Heart left ventricle (tissue), 16 donors: ENCODE results near the gene ZBTB7C. TPM values are rescaled to one million over a fixed set of nuclear protein-coding genes. Genes with fewer than 3 reads are reported as not detected.
A peak's percentile ranks its signal among the peaks of the same experiment; 100 is the strongest.
"Not testable (repeated sequence)": the region's sequence is repeated elsewhere in the genome, so short reads cannot be mapped to it uniquely, and the experiment has no call there.

Experiments
- ATAC-seq, 4 donors: fragments of 200-7000 bp; cut with Tn5 transposase; one replicate each; pipeline ENCODE4 v1.9.1; 2020 to 2022; ENCODE audit warnings: moderate library complexity in 4 of 4, mild to moderate bottlenecking in 3 of 4, moderate number of reproducible peaks in 1 of 4
- DNase-seq, 5 donors: peaks; one replicate each; pipeline ENCODE4 v3.0.0-alpha.2; 2020
- H3K27ac ChIP-seq, 12 donors: fragments of 200-600 bp; sonication (generic) in 4 of 12; one replicate each; pipeline versions ENCODE4 v1.5.0 to v1.8.0; 2016 to 2022; ENCODE audit warnings: mild to moderate bottlenecking in 2 of 12
- H3K27me3 ChIP-seq, 9 donors: fragments of 200-600 bp; sonication (generic) in 2 of 9; one replicate each; pipeline versions ENCODE4 v1.5.1 to v1.8.0; 2016 to 2022; ENCODE audit warnings: mild to moderate bottlenecking in 3 of 9
- H3K36me3 ChIP-seq, 9 donors: fragments of 200-600 bp; sonication (generic) in 2 of 9; one replicate each; pipeline versions ENCODE4 v1.5.0 to v1.8.0; 2018 to 2022; ENCODE audit warnings: mild to moderate bottlenecking in 2 of 9
- H3K4me1 ChIP-seq, 12 donors: fragments of 200-600 bp; sonication (generic) in 4 of 12; one replicate each; pipeline versions ENCODE4 v1.5.0 to v1.8.0; 2016 to 2022; ENCODE audit warnings: mild to moderate bottlenecking in 3 of 12
- H3K4me3 ChIP-seq, 12 donors: fragments of 200-600 bp; sonication (generic) in 4 of 12; one replicate each; pipeline versions ENCODE4 v1.5.0 to v1.8.0; 2017 to 2022; ENCODE audit warnings: mild to moderate bottlenecking in 9 of 12, moderate library complexity in 4 of 12
- H3K9me3 ChIP-seq, 12 donors: fragments of 200-600 bp; sonication (generic) in 4 of 12; one replicate each; pipeline versions ENCODE4 v1.5.0 to v1.8.0; 2016 to 2022; ENCODE audit warnings: mild to moderate bottlenecking in 1 of 12
- POLR2A ChIP-seq, 2 donors: fragments of 450-650 bp; IDR thresholded peaks; one replicate each; pipeline ENCODE4 v1.6.1; 2017; ENCODE audit warnings: antibody characterized with exemption in 2 of 2, mild to moderate bottlenecking in 2 of 2, moderate library complexity in 2 of 2
- WGBS, 4 donors: extraction: QIAGEN DNeasy Blood & Tissue Kit in 2 of 4; methylation state at CpG; one replicate each; pipeline versions ENCODE4 v1.1.5 to v1.1.7; 2013 to 2018; 5-methylcytosine and 5-hydroxymethylcytosine counted together
- intact Hi-C, 10 donors: fragments of 100-400 bp; cut with DNase I; formaldehyde crosslinking; loops; one replicate each; pipeline versions ENCODE4 v1.11.1 to v1.14.2; 2022
- polyA plus RNA-seq, 2 donors: library from polyadenylated mRNA; stranded (reverse); fragments of 200-250 nt; gene quantifications; one replicate each; pipeline ENCODE4 v1.2.3, GENCODE V29; 2013
- total RNA-seq, 9 donors: library from RNA; depleted of rRNA in 2 of 9; stranded (reverse); fragments of >200 nt in 2 of 9; fragmentation: NEBNext Ultra II Directional in 3 of 9; extraction: Animal tissue kit (Norgen Biotek cat#: 25700) in 3 of 9; gene quantifications; one replicate each; pipeline versions ENCODE4 v1.1.0 to v1.2.4, GENCODE V29; 2016 to 2023
- TF ChIP-seq, protein P1 (sequence below), 12 donors: fragments of 200-600 bp; sonication (generic) in 4 of 12; IDR thresholded peaks; one replicate each; pipeline versions ENCODE4 v1.5.0 to v1.8.0; 2018 to 2022; ENCODE audit warnings: antibody characterized with exemption in 12 of 12, mild to moderate bottlenecking in 5 of 12
- donor health status: ischemic (EF 13 %, LVEDD 7.1; RV severe dilation, severe dysfunction).
- donor health status: healthy with polysubstance abuse.
- donor health status: DM: no; HTN: yes; CAD: no.
- donor health status: DM: no; HTN: no; CAD: no.
- donor health status: ischemic (EF 25% LVEDD 6.9; RV normal size, moderate dysfunction).
- donor health status: ischemic (EF 25% LVEDD 5.7; RV mildly dilated, moderate dysfunction).
- donor health status: healthy.
- donor health status: DM: yes; HTN: yes; CAD: no.
- donor health status: ischemic (EF 35%, LVEDD 5.7; RV mildly dilated, moderate dysfunction).
- donor health status: nonischemic (EF 11% LVEDD 7.7; RV severe dilation, severe dysfunction).
- donor health status: DM: yes; HTN: yes; CAD: no.
- donor health status: PGD.
- donor health status: ischemic (EF 29% LVEDD 5.4; RV normal size, mild dysfunction).
- donor health status: nonischemic (EF 23%, LVEDD 6.1; RV moderate dilation, normal function).

Gene ZBTB7C
- total and polyA plus RNA-seq, 11 donors: 0.68 to 7.5 (median 2.3) TPM

DNA sequence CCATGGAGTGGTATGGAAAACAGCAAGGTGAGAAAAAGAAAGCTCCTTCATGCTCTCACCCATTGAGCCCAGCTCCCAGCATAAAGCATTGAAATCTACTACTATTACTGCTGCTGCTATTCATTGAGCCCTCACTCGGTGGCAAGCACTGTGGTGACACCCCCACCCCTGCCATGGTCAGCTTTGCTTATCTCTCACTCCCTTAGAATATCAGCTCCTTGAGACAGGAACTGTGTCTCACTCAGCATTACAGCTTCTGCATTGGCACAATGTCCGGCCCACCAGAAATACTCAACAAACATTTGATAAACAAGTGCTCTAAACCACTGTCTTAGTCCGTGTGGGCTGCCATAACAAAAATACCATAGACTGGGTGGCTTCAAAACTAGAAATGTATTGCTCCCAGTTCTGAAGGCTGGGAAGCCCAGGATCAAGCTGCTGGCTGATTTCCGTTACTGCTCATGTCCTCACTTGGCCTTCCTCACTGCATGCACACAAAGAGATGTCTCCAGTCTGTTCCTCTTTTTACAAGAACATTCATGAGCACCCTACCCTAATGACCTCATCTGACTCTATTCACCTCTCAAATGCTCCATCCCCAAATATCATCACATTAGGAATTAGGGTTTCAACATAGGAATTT lies 116.3 kb downstream of the ZBTB7C start:
- intact Hi-C loops: no loop called here
- peaks cover 0 to 9% (median 0%) of the 10 kb centered on the region in 12 donors for H3K4me1 ChIP-seq
- no peaks in the 10 kb centered on the region for H3K9me3 ChIP-seq
- ATAC-seq: peak in 1 of 4 donors; percentile 36
- no peaks in the 10 kb centered on the region for H3K27me3 ChIP-seq
- no peak overlapping the region for H3K27ac ChIP-seq
- no peaks in the 10 kb centered on the region for H3K36me3 ChIP-seq
- no peak overlapping the region for H3K4me3 ChIP-seq
- DNase-seq: peak in 1 of 5 donors; percentile 10
- TF ChIP-seq, protein P1, sequence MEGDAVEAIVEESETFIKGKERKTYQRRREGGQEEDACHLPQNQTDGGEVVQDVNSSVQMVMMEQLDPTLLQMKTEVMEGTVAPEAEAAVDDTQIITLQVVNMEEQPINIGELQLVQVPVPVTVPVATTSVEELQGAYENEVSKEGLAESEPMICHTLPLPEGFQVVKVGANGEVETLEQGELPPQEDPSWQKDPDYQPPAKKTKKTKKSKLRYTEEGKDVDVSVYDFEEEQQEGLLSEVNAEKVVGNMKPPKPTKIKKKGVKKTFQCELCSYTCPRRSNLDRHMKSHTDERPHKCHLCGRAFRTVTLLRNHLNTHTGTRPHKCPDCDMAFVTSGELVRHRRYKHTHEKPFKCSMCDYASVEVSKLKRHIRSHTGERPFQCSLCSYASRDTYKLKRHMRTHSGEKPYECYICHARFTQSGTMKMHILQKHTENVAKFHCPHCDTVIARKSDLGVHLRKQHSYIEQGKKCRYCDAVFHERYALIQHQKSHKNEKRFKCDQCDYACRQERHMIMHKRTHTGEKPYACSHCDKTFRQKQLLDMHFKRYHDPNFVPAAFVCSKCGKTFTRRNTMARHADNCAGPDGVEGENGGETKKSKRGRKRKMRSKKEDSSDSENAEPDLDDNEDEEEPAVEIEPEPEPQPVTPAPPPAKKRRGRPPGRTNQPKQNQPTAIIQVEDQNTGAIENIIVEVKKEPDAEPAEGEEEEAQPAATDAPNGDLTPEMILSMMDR (IDR thresholded peaks at IDR 0.05): no peak
- TF ChIP-seq POLR2A (IDR thresholded peaks at IDR 0.05): no peak
- 74 to 81% (median 76%) methylated on average over 4 of the region's 4 CpGs for WGBS, 4 donors

DNA sequence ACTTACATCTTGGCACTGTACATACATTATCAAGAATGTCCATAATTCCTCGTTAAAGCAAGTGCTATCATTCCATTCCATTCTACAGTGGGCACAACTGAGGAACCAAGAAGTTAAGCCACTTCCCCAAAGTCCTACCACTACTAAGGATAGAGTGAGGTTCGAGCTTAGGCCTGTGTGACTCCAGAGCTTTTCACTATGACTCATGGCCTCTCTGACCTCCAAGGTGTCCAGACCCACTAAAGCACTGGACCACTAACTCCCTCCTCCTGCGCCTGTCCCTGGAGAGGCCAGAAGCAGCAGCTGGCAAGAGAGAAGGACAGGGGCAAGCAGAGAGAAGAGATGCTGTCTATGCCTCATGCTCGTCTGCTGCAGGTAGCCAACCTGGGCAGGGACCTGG lies 117.0 kb downstream of the ZBTB7C start:
- no peaks in the 10 kb centered on the region for H3K9me3 ChIP-seq
- TF ChIP-seq, protein P1 (IDR thresholded peaks at IDR 0.05): no peak
- TF ChIP-seq POLR2A (IDR thresholded peaks at IDR 0.05): no peak
- ATAC-seq (no peak), DNase-seq (peak in 1 of 5 donors; percentile 6)
- H3K36me3 ChIP-seq: no peaks in the 10 kb centered on the region
- H3K4me1 ChIP-seq: peaks cover 0 to 9% (median 0%) of the 10 kb centered on the region in 12 donors
- H3K27me3 ChIP-seq: no peaks in the 10 kb centered on the region
- 90 to 95% (median 92%) methylated on average over 4 of the region's 4 CpGs for WGBS, 4 donors
- no peak overlapping the region for H3K27ac ChIP-seq
- H3K4me3 ChIP-seq: no peak overlapping the region
- intact Hi-C loops: no loop called here

DNA sequence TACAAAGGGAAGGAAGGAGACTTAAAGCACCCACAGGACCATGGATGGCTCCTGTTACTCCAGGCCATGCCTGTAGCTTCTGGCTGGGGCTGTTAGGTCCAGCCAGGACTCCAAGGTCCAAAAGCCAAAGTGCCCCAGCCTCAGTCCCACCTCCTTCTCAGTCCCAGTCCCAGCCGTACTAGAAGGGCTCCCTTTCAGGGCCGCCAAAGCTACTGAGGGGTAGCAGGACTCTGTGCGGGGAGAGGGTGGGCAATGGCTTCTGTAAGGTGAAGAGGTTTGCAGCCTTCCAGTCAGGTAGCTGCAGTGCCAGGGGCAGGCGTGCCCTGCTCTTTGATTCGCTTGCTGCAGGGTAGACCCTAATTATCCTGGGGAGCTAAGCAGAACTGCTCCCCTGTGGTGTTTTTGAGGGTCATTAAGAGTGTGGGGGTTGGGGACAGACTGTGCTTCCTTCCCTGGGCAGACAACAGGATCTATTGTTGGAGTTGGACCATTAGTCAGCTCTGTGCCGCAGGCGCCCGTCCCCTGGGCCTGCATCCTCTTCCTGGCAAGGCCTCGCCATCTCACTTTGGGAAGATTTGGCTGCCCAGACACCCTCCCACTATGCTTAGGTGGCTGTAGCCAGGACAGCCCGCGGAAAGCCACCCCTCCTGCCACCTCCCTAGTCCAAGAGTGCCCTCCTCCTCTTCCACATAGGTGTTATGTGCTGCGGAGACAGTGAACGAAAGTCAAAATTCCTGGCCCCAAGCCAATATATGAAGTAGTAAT lies 118.8 kb downstream of the ZBTB7C start:
- Histone ChIP-seq H3K4me3 (no peak overlapping the region), H3K27me3 (no peaks in the 10 kb centered on the region), H3K4me1 (peaks cover 0 to 9% (median 0%) of the 10 kb centered on the region in 12 donors), H3K36me3 (no peaks in the 10 kb centered on the region), H3K9me3 (peaks cover 0 to 4% (median 0%) of the 10 kb centered on the region in 12 donors), H3K27ac (no peak overlapping the region)
- WGBS, 4 donors: 72 to 92% (median 74%) methylated on average over 7 to 13 of the region's 13 CpGs
- DNase-seq (peak in 1 of 5 donors; percentile 11), ATAC-seq (no peak)
- TF ChIP-seq, protein P1 (IDR thresholded peaks at IDR 0.05): no peak
- TF ChIP-seq POLR2A (IDR thresholded peaks at IDR 0.05): no peak
- intact Hi-C loops: no loop called here

DNA sequence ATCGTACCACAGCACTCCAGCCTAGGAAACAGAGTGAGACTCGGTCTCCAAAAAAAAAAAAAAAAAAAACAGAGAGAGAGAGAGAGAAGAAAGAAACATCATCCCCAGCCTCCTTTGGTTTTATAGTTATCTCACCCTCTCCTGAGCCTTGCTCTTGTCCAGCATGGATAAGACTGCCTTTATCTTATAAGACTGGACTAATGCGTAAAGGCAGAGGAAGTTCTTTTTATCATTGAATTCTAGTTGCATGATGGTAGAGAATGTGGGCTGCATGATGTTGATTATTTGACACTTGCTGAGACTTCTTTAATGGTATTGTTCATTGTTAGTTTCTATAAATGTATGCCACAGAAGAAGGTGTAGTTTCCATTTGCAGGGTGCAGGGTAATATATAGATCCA lies 124.4 kb downstream of the ZBTB7C start:
- Histone ChIP-seq H3K9me3 (peaks cover 0 to 12% (median 3%) of the 10 kb centered on the region in 12 donors), H3K4me3 (no peak overlapping the region), H3K4me1 (no peaks in the 10 kb centered on the region), H3K27ac (no peak overlapping the region), H3K36me3 (no peaks in the 10 kb centered on the region), H3K27me3 (no peaks in the 10 kb centered on the region)
- intact Hi-C loops: no loop called here
- ATAC-seq (no peak), DNase-seq (no peak)
- no peak for TF ChIP-seq POLR2A (IDR thresholded peaks at IDR 0.05)
- TF ChIP-seq, protein P1 (IDR thresholded peaks at IDR 0.05): no peak
- WGBS, 4 donors: 85 to 96% (median 87%) methylated on average over 3 of the region's 3 CpGs

DNA sequence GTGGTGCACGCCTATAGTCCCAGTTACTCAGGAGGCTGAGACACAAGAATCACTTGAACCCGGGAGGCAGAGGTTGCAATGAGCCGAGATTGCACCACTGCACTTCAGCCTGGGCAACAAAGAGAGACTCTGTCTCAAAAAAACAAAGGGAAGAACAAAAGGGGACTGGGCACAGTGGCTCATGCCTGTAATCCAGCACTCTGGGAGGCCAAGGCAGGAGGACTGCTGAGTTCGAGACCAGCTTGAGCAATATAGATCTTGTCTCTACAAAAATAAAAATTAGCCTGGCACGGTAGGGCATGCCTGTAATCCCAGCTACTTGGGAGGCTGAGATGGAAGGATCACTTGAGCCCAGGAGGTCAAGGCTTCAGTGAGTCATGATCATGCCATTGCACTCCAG lies 125.2 kb downstream of the ZBTB7C start:
- H3K4me3 ChIP-seq, H3K36me3 ChIP-seq, intact Hi-C loops, ATAC-seq, DNase-seq, H3K4me1 ChIP-seq, H3K27ac ChIP-seq, H3K27me3 ChIP-seq: not testable (repeated sequence)
- 89 to 95% (median 93%) methylated on average over 5 of the region's 5 CpGs for WGBS, 4 donors
- H3K9me3 ChIP-seq: peaks cover 0 to 12% (median 3%) of the 10 kb centered on the region in 12 donors

DNA sequence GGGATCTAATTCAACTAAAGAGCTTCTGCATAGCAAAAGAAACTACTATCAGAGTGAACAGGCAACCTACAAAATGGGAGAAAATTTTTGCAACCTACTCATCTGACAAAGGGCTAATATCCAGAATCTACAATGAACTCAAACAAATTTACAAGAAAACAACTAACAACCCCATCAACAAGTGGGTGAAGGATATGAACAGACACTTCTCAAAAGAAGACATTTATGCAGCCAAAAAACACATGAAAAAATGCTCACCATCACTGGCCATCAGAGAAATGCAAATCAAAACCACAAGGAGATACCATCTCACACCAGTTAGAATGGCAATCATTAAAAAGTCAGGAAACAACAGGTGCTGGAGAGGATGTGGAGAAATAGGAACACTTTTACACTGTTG lies 127.7 kb downstream of the ZBTB7C start:
- H3K27ac ChIP-seq, ATAC-seq, DNase-seq, H3K27me3 ChIP-seq, H3K4me3 ChIP-seq, intact Hi-C loops, H3K4me1 ChIP-seq, H3K36me3 ChIP-seq: not testable (repeated sequence)
- peaks cover 0 to 12% (median 3%) of the 10 kb centered on the region in 12 donors for H3K9me3 ChIP-seq
